ENCODE measurements around the gene CHST11. TPM values are rescaled to one million over a fixed set of nuclear protein-coding genes. Genes with fewer than 3 reads are reported as not detected.
A peak's percentile ranks its signal among the peaks of the same experiment; 100 is the strongest.

The CHST11 gene
- total and polyA plus RNA-seq, 4 donors, result 15.0 to 25.5 (median 18.8) TPM

GRCh38 chr12:104504146-104504545, 47.4 kb downstream of the CHST11 start:
- Histone ChIP-seq H3K27me3 (ENCODE audit: control insufficient read depth, insufficient read depth, low read length) (no peaks in the 10 kb centered on the region), H3K36me3 (ENCODE audit: control insufficient read depth, insufficient read depth, low read length) (no peaks in the 10 kb centered on the region), H3K27ac (ENCODE audit: low read depth, low read length) (no peak overlapping the region), H3K4me1 (ENCODE audit: control insufficient read depth, insufficient read depth, low read length) (peaks cover 32% of the 10 kb centered on the region), H3K4me3 (ENCODE audit: low read depth, low read length) (no peak overlapping the region), H3K9me3 (ENCODE audit: control insufficient read depth, insufficient read depth, low read length) (no peaks in the 10 kb centered on the region)
- 65% methylated on average over 8 of the region's 9 CpGs for WGBS (ENCODE audit: insufficient coverage)
- no peak for DNase-seq (ENCODE audit: low read depth in 4 of 6, low spot score in 6 of 6)

GRCh38 chr12:104505095-104505818, 48.5 kb downstream of the CHST11 start:
- H3K36me3 ChIP-seq (ENCODE audit: control insufficient read depth, insufficient read depth, low read length), result no peaks in the 10 kb centered on the region
- WGBS (ENCODE audit: insufficient coverage), result 38% methylated on average over 1 of the region's 7 CpGs
- no peak overlapping the region for H3K27ac ChIP-seq (ENCODE audit: low read depth, low read length)
- no peaks in the 10 kb centered on the region for H3K27me3 ChIP-seq (ENCODE audit: control insufficient read depth, insufficient read depth, low read length)
- no peaks in the 10 kb centered on the region for H3K9me3 ChIP-seq (ENCODE audit: control insufficient read depth, insufficient read depth, low read length)
- no peak for DNase-seq (ENCODE audit: low read depth in 4 of 6, low spot score in 6 of 6)
- H3K4me3 ChIP-seq (ENCODE audit: low read depth, low read length), result no peak overlapping the region
- H3K4me1 ChIP-seq (ENCODE audit: control insufficient read depth, insufficient read depth, low read length), result peaks cover 27% of the 10 kb centered on the region

- Histone ChIP-seq H3K4me3 (ENCODE audit: low read depth, low read length) (no peak overlapping the region), H3K27me3 (ENCODE audit: control insufficient read depth, insufficient read depth, low read length) (no peaks in the 10 kb centered on the region), H3K4me1 (ENCODE audit: control insufficient read depth, insufficient read depth, low read length) (peaks cover 27% of the 10 kb centered on the region), H3K9me3 (ENCODE audit: control insufficient read depth, insufficient read depth, low read length) (no peaks in the 10 kb centered on the region), H3K27ac (ENCODE audit: low read depth, low read length) (no peak overlapping the region), H3K36me3 (ENCODE audit: control insufficient read depth, insufficient read depth, low read length) (no peaks in the 10 kb centered on the region)
- DNase-seq (ENCODE audit: low read depth in 4 of 6, low spot score in 6 of 6), result peak in 5 of 6 donors; percentile 35 to 78 (median 49)
- WGBS (ENCODE audit: insufficient coverage), result 36% methylated on average over 13 of the region's 14 CpGs
Observed at GRCh38 chr12:104506676-104507401, 50.1 kb downstream of the CHST11 start.

GRCh38 chr12:104507672-104508071, 50.9 kb downstream of the CHST11 start:
- WGBS (ENCODE audit: insufficient coverage), result 100% methylated on average over 3 of the region's 3 CpGs
- H3K9me3 ChIP-seq (ENCODE audit: control insufficient read depth, insufficient read depth, low read length), result no peaks in the 10 kb centered on the region
- H3K36me3 ChIP-seq (ENCODE audit: control insufficient read depth, insufficient read depth, low read length), result no peaks in the 10 kb centered on the region
- no peak overlapping the region for H3K4me3 ChIP-seq (ENCODE audit: low read depth, low read length)
- H3K4me1 ChIP-seq (ENCODE audit: control insufficient read depth, insufficient read depth, low read length), result peaks cover 27% of the 10 kb centered on the region
- H3K27me3 ChIP-seq (ENCODE audit: control insufficient read depth, insufficient read depth, low read length), result no peaks in the 10 kb centered on the region
- H3K27ac ChIP-seq (ENCODE audit: low read depth, low read length), result no peak overlapping the region
- no peak for DNase-seq (ENCODE audit: low read depth in 4 of 6, low spot score in 6 of 6)

GRCh38 chr12:104508752-104509446, 52.2 kb downstream of the CHST11 start:
- 100% methylated on average over 2 of the region's 2 CpGs for WGBS (ENCODE audit: insufficient coverage)
- DNase-seq (ENCODE audit: low read depth in 4 of 6, low spot score in 6 of 6), result no peak
- Histone ChIP-seq H3K27ac (ENCODE audit: low read depth, low read length) (no peak overlapping the region), H3K27me3 (ENCODE audit: control insufficient read depth, insufficient read depth, low read length) (no peaks in the 10 kb centered on the region), H3K4me3 (ENCODE audit: low read depth, low read length) (no peak overlapping the region), H3K4me1 (ENCODE audit: control insufficient read depth, insufficient read depth, low read length) (peaks cover 30% of the 10 kb centered on the region), H3K9me3 (ENCODE audit: control insufficient read depth, insufficient read depth, low read length) (no peaks in the 10 kb centered on the region), H3K36me3 (ENCODE audit: control insufficient read depth, insufficient read depth, low read length) (no peaks in the 10 kb centered on the region)

- H3K27me3 ChIP-seq (ENCODE audit: control insufficient read depth, insufficient read depth, low read length), result no peaks in the 10 kb centered on the region
- no peaks in the 10 kb centered on the region for H3K36me3 ChIP-seq (ENCODE audit: control insufficient read depth, insufficient read depth, low read length)
- peaks cover 20% of the 10 kb centered on the region for H3K4me1 ChIP-seq (ENCODE audit: control insufficient read depth, insufficient read depth, low read length)
- H3K27ac ChIP-seq (ENCODE audit: low read depth, low read length), result no peak overlapping the region
- WGBS (ENCODE audit: insufficient coverage), result 77% methylated on average over 1 of the region's 2 CpGs
- H3K4me3 ChIP-seq (ENCODE audit: low read depth, low read length), result no peak overlapping the region
- DNase-seq (ENCODE audit: low read depth in 4 of 6, low spot score in 6 of 6), result no peak
- no peaks in the 10 kb centered on the region for H3K9me3 ChIP-seq (ENCODE audit: control insufficient read depth, insufficient read depth, low read length)
Observed at GRCh38 chr12:104510145-104510872, 53.6 kb downstream of the CHST11 start.

GRCh38 chr12:104510873-104511440, 54.2 kb downstream of the CHST11 start:
- no peak overlapping the region for H3K4me3 ChIP-seq (ENCODE audit: low read depth, low read length)
- H3K27me3 ChIP-seq (ENCODE audit: control insufficient read depth, insufficient read depth, low read length), result no peaks in the 10 kb centered on the region
- no peak overlapping the region for H3K27ac ChIP-seq (ENCODE audit: low read depth, low read length)
- H3K4me1 ChIP-seq (ENCODE audit: control insufficient read depth, insufficient read depth, low read length), result peaks cover 20% of the 10 kb centered on the region
- no peaks in the 10 kb centered on the region for H3K36me3 ChIP-seq (ENCODE audit: control insufficient read depth, insufficient read depth, low read length)
- no peaks in the 10 kb centered on the region for H3K9me3 ChIP-seq (ENCODE audit: control insufficient read depth, insufficient read depth, low read length)
- WGBS (ENCODE audit: insufficient coverage), result 100% methylated on average over 1 of the region's 2 CpGs
- DNase-seq (ENCODE audit: low read depth in 4 of 6, low spot score in 6 of 6), result no peak

GRCh38 chr12:104513681-104514080, 56.9 kb downstream of the CHST11 start:
- 50% methylated on average over 6 of the region's 6 CpGs for WGBS (ENCODE audit: insufficient coverage)
- no peaks in the 10 kb centered on the region for H3K36me3 ChIP-seq (ENCODE audit: control insufficient read depth, insufficient read depth, low read length)
- H3K4me1 ChIP-seq (ENCODE audit: control insufficient read depth, insufficient read depth, low read length), result peaks cover 6% of the 10 kb centered on the region
- no peaks in the 10 kb centered on the region for H3K27me3 ChIP-seq (ENCODE audit: control insufficient read depth, insufficient read depth, low read length)
- H3K27ac ChIP-seq (ENCODE audit: low read depth, low read length), result no peak overlapping the region
- H3K4me3 ChIP-seq (ENCODE audit: low read depth, low read length), result no peak overlapping the region
- H3K9me3 ChIP-seq (ENCODE audit: control insufficient read depth, insufficient read depth, low read length), result no peaks in the 10 kb centered on the region
- DNase-seq (ENCODE audit: low read depth in 4 of 6, low spot score in 6 of 6), result no peak

Data from spinal cord (tissue), 10 donors.